ENCODE data around the gene SAC3D1.

- TF ChIP-seq POLR2A (IDR thresholded peaks at IDR 0.05): no peak
- no peak for TF ChIP-seq CTCF (IDR thresholded peaks at IDR 0.05)
Measured at GRCh38 chr11:65008873-65009272, 32.1 kb upstream of the SAC3D1 start.

Data from adrenal gland (tissue), 5 donors.